Parathyroid adenoma (tissue), 2 donors: ENCODE data around the gene RNF208.
"Not testable (repeated sequence)": the region's sequence is repeated elsewhere in the genome, so short reads cannot be mapped to it uniquely, and the experiment has no call there.

Experiments used
- H2AFZ ChIP-seq: fragments of 300-600 bp; sonication (generic); one replicate; pipeline ENCODE4 v1.7.0; 2017; ENCODE audit warnings: antibody characterized with exemption, mild to moderate bottlenecking
- H3K27ac ChIP-seq: fragments of 300-600 bp; sonication (generic); one replicate; pipeline ENCODE4 v1.7.0; 2017
- H3K27me3 ChIP-seq: fragments of 300-600 bp; sonication (generic); one replicate; pipeline ENCODE4 v1.7.0; 2017; ENCODE audit warnings: low read length; ENCODE audit not compliant: control insufficient read depth, insufficient read depth
- H3K36me3 ChIP-seq: fragments of 300-600 bp; sonication (generic); one replicate; pipeline ENCODE4 v1.7.0; 2017; ENCODE audit warnings: low read length; ENCODE audit not compliant: control insufficient read depth, insufficient read depth
- H3K4me1 ChIP-seq: fragments of 300-600 bp; sonication (generic); one replicate; pipeline ENCODE4 v1.7.0; 2017; ENCODE audit warnings: control low read depth
- H3K4me2 ChIP-seq: fragments of 300-600 bp; sonication (generic); one replicate; pipeline ENCODE4 v1.7.0; 2017; ENCODE audit warnings: low read length
- H3K4me3 ChIP-seq: fragments of 300-600 bp; sonication (generic); one replicate; pipeline ENCODE4 v1.7.0; 2017; ENCODE audit warnings: low read depth, low read length
- H3K79me2 ChIP-seq: fragments of 300-600 bp; sonication (generic); one replicate; pipeline ENCODE4 v1.7.0; 2017; ENCODE audit warnings: control low read depth
- H3K9ac ChIP-seq: fragments of 300-600 bp; sonication (generic); one replicate; pipeline ENCODE4 v1.7.0; 2017; ENCODE audit warnings: mild to moderate bottlenecking
- H3K9me3 ChIP-seq: fragments of 300-600 bp; sonication (generic); one replicate; pipeline ENCODE4 v1.7.0; 2017; ENCODE audit warnings: low read length; ENCODE audit not compliant: control insufficient read depth
- TF ChIP-seq, protein P1 (sequence below): fragments of 300-600 bp; sonication (generic); IDR thresholded peaks from one replicate; pipeline ENCODE4 v1.7.0; 2017; ENCODE audit warnings: antibody characterized with exemption, mild to moderate bottlenecking
- donor health status: primary hyperparathyroidism.

The RNF208 gene

DNA sequence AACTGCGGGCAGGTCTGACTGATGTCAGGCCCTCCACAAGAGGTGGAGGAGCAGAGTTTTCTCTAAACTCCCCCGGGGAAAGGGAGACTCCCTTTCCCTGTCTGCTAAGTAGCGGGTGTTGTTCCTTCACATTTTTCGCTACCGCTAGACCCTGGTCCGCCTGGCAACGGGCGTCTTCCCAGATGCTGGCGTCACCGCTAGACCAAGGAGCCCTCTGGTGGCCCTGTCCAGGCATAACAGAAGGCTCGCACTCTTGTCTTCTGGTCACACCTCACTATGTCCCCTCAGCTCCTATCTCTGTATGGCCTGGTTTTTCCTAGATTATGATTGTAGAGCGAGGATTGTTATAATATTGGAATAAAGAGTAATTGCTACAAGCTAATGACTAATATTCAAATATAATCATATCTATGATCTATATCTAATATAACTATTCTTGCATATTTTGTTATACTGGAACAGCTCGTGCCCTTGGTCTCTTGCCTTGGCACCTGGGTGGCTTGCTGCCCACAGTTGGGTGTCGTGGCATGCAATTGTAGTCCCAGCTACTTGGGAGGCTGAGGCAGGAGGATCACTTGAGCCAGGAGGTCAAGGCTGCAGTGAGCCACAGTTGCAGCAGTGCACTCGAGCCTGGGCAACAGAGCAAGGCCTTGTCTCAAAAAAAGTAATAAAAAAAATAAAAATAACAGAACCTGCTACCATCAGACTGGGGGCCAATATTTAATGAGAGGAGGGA, 40.3 kb upstream of the RNF208 start:
- not testable (repeated sequence) for H2AFZ ChIP-seq, H3K9ac ChIP-seq, H3K36me3 ChIP-seq, H3K4me1 ChIP-seq, H3K4me2 ChIP-seq, H3K4me3 ChIP-seq, H3K27ac ChIP-seq, H3K27me3 ChIP-seq, H3K9me3 ChIP-seq, H3K79me2 ChIP-seq
- TF ChIP-seq, protein P1, sequence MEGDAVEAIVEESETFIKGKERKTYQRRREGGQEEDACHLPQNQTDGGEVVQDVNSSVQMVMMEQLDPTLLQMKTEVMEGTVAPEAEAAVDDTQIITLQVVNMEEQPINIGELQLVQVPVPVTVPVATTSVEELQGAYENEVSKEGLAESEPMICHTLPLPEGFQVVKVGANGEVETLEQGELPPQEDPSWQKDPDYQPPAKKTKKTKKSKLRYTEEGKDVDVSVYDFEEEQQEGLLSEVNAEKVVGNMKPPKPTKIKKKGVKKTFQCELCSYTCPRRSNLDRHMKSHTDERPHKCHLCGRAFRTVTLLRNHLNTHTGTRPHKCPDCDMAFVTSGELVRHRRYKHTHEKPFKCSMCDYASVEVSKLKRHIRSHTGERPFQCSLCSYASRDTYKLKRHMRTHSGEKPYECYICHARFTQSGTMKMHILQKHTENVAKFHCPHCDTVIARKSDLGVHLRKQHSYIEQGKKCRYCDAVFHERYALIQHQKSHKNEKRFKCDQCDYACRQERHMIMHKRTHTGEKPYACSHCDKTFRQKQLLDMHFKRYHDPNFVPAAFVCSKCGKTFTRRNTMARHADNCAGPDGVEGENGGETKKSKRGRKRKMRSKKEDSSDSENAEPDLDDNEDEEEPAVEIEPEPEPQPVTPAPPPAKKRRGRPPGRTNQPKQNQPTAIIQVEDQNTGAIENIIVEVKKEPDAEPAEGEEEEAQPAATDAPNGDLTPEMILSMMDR, result peak; percentile 31

DNA sequence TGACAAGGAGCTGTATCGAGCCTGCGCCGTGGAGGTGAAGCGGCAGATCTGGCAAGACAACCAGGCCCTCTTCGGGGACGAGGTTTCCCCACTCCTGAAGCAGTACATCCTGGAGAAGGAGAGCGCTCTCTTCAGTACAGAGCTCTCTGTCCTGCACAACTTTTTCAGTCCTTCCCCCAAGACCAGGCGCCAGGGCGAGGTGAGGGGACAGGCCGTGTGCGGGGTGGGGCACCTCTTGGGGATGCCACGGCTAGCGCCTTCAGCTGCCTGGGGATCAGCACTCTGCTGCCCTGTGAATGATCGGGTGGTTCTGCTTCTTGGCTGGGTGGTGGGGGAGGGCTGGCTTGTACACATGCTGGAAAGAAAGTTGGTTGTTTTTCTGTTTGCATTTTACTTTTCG, 34.8 kb upstream of the RNF208 start:
- H3K9ac ChIP-seq, result no peak overlapping the region
- H3K4me3 ChIP-seq, result no peak overlapping the region
- H2AFZ ChIP-seq, result no peak overlapping the region
- H3K9me3 ChIP-seq, result no peaks in the 10 kb centered on the region
- H3K79me2 ChIP-seq, result no peaks in the 10 kb centered on the region
- no peaks in the 10 kb centered on the region for H3K36me3 ChIP-seq
- H3K27ac ChIP-seq, result no peak overlapping the region
- peaks cover 3% of the 10 kb centered on the region for H3K4me1 ChIP-seq
- TF ChIP-seq, protein P1, result no peak
- H3K4me2 ChIP-seq, result no peak overlapping the region
- no peaks in the 10 kb centered on the region for H3K27me3 ChIP-seq

DNA sequence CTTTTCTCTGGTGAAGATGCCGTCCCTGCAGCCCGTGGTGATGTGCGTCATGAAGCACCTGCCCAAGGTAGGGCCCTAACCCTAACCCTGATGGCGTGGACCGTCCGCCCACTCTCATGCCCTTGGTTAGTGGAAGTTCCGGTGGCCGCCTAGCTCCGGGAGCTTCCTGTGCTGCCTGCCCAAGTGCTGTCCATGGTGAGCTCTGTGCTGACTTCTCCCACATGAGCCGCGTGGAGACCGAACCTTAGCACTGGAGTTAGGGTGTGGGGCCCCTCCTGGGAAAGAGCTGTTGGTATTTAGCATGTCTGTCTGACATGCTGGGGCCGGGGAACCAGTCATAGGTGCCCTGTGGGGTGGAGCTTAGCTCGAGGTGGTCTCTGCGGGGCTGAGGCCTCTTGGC, 34.3 kb upstream of the RNF208 start:
- H3K9me3 ChIP-seq, result no peaks in the 10 kb centered on the region
- no peaks in the 10 kb centered on the region for H3K27me3 ChIP-seq
- no peak overlapping the region for H3K27ac ChIP-seq
- no peaks in the 10 kb centered on the region for H3K36me3 ChIP-seq
- TF ChIP-seq, protein P1, result no peak
- peak overlapping the region; percentile 55 for H3K4me2 ChIP-seq
- no peaks in the 10 kb centered on the region for H3K79me2 ChIP-seq
- H3K9ac ChIP-seq, result no peak overlapping the region
- H2AFZ ChIP-seq, result no peak overlapping the region
- peak overlapping the region; percentile 88 for H3K4me3 ChIP-seq
- H3K4me1 ChIP-seq, result peaks cover 3% of the 10 kb centered on the region

DNA sequence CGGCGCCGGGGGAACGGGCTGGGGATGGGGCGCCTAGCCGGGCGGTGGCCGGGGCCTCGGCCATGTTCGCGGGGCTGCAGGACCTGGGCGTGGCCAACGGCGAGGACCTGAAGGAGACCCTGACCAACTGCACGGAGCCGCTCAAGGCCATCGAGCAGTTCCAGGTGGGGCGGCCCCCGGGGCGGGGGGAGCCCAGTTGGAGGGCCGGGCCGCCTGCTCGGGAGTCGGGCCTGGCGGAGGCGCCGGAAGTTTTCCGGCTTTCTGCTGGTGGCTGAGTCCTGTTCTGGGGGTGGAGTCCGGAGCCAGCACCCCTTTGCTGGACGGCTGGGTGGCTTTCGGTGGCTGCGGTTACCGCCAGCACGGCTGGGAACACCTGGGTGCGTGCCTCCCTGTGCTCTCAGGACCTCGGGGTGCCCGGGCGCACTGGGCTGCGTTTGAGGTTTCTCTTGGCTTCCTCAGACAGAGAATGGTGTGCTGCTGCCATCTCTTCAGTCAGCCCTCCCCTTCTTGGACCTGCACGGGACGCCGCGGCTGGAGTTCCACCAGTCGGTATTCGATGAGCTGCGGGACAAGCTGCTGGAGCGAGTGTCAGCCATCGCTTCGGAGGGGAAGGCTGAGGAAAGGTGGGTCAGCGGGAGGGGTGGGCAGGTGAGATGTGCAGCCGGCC, 33.5 kb upstream of the RNF208 start:
- TF ChIP-seq, protein P1, result no peak
- Histone ChIP-seq H3K4me1 (peaks cover 3% of the 10 kb centered on the region), H3K4me2 (peak overlapping the region; percentile 55), H3K9ac (no peak overlapping the region), H3K79me2 (no peaks in the 10 kb centered on the region), H2AFZ (peak overlapping the region; percentile 83), H3K36me3 (no peaks in the 10 kb centered on the region), H3K27me3 (no peaks in the 10 kb centered on the region), H3K27ac (no peak overlapping the region), H3K9me3 (no peaks in the 10 kb centered on the region), H3K4me3 (peak overlapping the region; percentile 88)
